HL-60 (cell line): ENCODE results near the gene SVOPL.

Experiments used
- DNase-seq, 2 experiments: peaks; one replicate each; pipeline ENCODE4 v3.0.0-alpha.2; 2010 to 2020; ENCODE audit warnings: low read depth in 1 of 2, low spot score in 1 of 2
- H3K27ac ChIP-seq: fragments of 250-450 bp; sonication (Bioruptor Pico); replicated peaks from 2 replicates; pipeline ENCODE4 v1.5.1; 2020; ENCODE audit warnings: mild to moderate bottlenecking, moderate library complexity
- H3K27me3 ChIP-seq: fragments of 250-450 bp; sonication (Bioruptor Pico); 2 replicates; pipeline ENCODE4 v1.5.1; 2021; ENCODE audit warnings: mild to moderate bottlenecking, moderate library complexity; ENCODE audit not compliant: insufficient read depth, poor library complexity, severe bottlenecking
- H3K4me3 ChIP-seq: replicated peaks from 2 replicates; pipeline ENCODE4 v1.5.1; 2011; ENCODE audit warnings: mild to moderate bottlenecking, control low read depth, low read length; ENCODE audit not compliant: insufficient read depth
- CTCF ChIP-seq: IDR thresholded peaks from one replicate; pipeline ENCODE4 v1.5.1; 2011; ENCODE audit warnings: low read length, control low read depth, inconsistent platforms; ENCODE audit not compliant: insufficient read depth
- GABPA ChIP-seq: IDR thresholded peaks from 2 replicates; pipeline ENCODE4 v1.6.1; 2012; ENCODE audit warnings: low read depth
- POLR2AphosphoS5 ChIP-seq: IDR thresholded peaks from 2 replicates; pipeline ENCODE4 v1.6.1; 2012; ENCODE audit warnings: low read depth
- REST ChIP-seq: IDR thresholded peaks from 2 replicates; pipeline ENCODE4 v1.6.1; 2012; ENCODE audit warnings: low read depth; ENCODE audit not compliant: insufficient replicate concordance
- SPI1 ChIP-seq: IDR thresholded peaks from 2 replicates; pipeline ENCODE4 v1.6.1; 2012; ENCODE audit warnings: low read depth, mild to moderate bottlenecking, borderline replicate concordance

The SVOPL gene

GRCh38 chr7:138549082-138549481, 152.1 kb downstream of the SVOPL start:
- no peaks in the 10 kb centered on the region for H3K27me3 ChIP-seq
- H3K4me3 ChIP-seq: no peak overlapping the region
- no peak overlapping the region for H3K27ac ChIP-seq
- no peak for DNase-seq
- TF ChIP-seq GABPA (no peak), POLR2AphosphoS5 (no peak), CTCF (no peak), SPI1 (no peak), REST (no peak)

GRCh38 chr7:138546829-138547228, 154.3 kb downstream of the SVOPL start:
- DNase-seq: no peak
- TF ChIP-seq GABPA (no peak), SPI1 (no peak)

GRCh38 chr7:138546064-138546619, 155.0 kb downstream of the SVOPL start:
- DNase-seq: no peak
- no peak overlapping the region for H3K4me3 ChIP-seq
- TF ChIP-seq GABPA: no peak
- no peak for TF ChIP-seq REST
- TF ChIP-seq SPI1: no peak
- TF ChIP-seq POLR2AphosphoS5: no peak
- no peak for TF ChIP-seq CTCF
- H3K27me3 ChIP-seq: no peaks in the 10 kb centered on the region
- H3K27ac ChIP-seq: no peak overlapping the region

More at GRCh38 chr7:138546829-138547228, 154.3 kb downstream of the SVOPL start:
- Histone ChIP-seq H3K27me3 (no peaks in the 10 kb centered on the region), H3K4me3 (no peak overlapping the region), H3K27ac (no peak overlapping the region)

- DNase-seq: no peak
- no peak overlapping the region for H3K4me3 ChIP-seq
- TF ChIP-seq POLR2AphosphoS5 (no peak), GABPA (no peak), SPI1 (no peak), REST (no peak), CTCF (no peak)
- H3K27me3 ChIP-seq: no peaks in the 10 kb centered on the region
- no peak overlapping the region for H3K27ac ChIP-seq
These were observed 156.0 kb downstream of the SVOPL start for GRCh38 chr7:138545123-138545522.
